GM19023 (cell line): ENCODE measurements around the gene DOCK8.

Source experiments
- ATAC-seq: cut with Tn5 transposase; IDR thresholded peaks from one replicate; pipeline ENCODE4 v1.9.1; 2021; ENCODE audit warnings: mild to moderate bottlenecking, moderate library complexity; ENCODE audit not compliant: unreplicated experiment

DOCK8 gene

DNA sequence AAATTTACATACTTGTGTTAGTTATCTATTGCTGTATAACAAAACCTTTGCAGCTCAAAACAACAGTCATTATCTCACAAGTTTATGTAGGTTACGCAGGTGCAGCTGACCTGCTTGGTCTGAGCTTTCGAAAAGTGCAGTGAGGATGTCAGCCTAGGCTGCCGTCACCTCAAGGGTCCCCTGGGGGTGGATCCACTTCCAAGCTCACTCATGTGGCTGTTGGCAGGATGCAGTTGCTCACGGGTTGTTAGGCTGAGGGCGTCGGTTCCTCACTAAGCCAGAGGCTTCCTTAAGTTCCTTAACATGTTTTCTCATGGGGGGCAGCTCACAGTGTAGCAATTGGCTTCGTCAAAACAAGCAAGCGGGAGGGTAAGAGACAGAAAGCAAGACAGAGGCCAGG, 139.8 kb downstream of the DOCK8 start:
- ATAC-seq: no peak

DNA sequence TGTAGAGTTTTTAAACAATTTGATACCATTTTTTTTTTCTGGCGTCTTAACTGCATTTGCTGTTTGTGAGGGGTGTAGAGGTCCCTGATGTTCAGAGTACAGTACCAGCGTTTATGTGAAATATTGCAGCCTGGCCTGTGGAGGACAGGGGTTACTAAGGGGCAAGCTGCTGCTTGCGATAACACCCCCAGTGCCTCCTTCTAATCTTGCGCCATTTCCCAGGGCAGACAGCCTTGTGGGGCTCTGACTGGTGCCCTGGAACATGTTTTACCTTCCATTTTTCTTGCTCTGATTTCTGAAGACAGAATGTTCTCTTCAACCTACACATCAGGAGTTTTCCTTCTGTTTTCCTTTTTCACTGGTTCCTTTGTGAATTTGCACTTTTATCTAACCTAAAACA, 142.9 kb downstream of the DOCK8 start:
- no peak for ATAC-seq

DNA sequence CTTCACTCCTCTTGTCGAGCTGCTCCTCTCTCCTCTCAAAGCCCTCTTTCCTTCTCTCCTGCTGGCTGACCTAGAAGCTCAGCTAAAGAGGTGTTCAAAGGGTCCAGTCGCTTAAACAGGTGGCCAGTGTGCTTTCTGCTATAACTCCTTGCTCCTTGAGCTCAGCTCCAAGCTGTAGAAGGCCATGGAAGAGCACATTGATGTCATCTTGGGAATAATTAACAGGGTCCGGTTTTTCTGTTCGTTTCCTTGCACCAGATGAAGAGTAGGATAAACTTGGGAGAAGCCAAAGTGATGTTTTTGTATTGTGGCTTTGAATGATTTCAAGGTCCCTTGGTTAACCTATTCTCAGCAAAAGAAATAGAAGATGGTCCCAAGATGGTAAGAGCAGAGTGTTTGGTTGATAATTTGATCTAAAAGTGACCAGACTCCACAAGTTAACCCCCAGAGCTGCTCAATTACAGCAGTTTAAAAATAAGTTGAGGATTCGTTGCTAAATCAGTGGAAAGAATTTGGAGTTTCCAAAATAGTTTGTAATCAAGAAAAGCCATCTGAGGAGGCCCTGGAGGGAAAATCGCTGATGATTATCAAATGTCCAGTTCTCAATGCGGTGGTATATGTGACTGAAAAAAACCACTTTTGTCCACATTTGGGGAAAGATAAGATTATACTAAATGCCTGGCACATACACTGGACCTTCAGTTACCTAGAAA, 148.1 kb downstream of the DOCK8 start:
- ATAC-seq: no peak

DNA sequence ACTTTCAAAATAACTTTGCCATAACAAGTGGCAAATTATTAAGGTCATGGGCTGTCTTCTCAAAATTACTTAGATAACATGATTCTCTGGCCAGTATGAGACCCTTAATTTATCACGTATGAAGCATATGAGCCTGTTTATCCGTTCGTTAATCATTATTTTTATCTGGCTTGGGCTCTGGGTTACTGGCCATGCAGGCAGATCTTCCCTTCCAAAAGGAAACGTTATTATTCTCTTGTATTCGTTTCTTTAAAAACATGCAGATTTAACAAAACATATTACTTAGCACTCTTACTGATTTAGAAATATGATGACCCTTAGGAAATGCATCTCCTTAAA, 148.6 kb downstream of the DOCK8 start:
- no peak for ATAC-seq

DNA sequence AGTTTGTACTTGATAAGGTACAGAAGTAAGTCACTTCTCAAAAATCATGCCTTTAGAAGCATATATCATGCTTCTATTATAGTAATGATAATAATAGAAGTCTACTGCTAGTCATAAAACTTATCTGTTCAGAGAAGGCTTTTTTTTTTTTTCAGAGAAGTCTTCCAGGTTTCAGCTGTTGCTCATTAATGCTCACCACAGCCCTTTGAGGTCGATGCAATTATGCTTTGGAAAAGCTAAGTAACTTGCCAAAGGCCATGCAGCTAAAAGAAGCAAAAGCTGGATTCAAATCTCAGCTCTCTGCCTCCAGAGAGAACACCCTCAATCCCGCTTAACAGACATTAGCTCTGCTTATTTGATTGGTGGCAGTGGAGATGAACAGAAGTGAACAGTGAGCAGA, 150.8 kb downstream of the DOCK8 start:
- no peak for ATAC-seq

DNA sequence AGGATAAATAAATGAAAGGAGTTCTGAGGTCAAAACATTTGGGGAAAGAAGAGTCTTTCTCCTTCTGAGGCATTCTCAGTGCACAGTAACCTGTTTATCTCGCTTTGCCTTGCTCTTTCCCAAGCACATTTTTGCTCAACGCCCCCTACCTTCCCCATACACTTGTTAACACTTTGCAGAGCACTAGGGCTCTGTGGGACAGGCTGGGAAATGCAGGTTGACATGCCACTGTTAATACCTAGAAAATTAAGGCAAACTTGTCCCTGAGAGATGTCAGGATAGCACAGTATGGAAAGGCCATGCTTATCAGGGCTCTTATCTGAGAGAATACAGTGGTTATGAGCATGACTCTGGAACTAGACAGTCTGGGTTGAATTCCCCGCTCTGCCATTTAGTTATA, 152.0 kb downstream of the DOCK8 start:
- no peak for ATAC-seq

DNA sequence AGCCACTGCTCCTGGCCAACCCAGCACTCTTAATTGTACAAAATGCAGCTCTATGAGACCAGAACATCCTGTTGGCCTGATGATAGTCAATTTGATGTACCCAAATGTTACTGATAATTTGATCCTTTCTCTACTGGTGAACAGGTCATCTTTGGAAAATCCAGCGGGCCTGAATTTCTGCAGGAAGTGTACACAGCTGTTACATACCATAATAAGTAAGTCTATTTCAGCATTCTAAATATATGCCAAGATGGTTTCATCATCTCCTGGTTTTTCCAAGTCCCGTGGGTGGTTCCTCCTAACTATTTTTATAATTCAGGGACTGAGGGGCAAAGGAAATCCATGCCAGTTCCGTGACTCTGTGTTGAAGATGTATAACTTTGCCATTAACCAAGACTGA, 155.4 kb downstream of the DOCK8 start:
- no peak for ATAC-seq

DNA sequence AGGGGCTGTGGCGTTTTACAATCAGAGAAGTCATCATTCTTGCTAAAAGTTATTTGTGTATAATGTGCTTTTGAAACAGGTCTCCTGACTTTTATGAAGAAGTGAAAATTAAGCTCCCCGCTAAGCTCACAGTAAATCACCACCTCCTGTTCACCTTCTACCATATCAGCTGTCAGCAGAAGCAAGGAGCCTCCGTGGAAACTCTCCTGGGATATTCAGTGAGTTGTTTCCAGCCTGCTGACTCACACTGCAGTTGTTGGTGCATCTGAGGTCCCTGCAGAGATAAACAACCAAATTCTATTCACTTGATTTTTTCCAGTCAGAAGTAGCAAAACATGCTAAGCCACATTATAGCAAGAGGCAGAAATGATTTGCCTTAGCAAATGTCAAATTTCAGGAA, 156.7 kb downstream of the DOCK8 start:
- no peak for ATAC-seq

DNA sequence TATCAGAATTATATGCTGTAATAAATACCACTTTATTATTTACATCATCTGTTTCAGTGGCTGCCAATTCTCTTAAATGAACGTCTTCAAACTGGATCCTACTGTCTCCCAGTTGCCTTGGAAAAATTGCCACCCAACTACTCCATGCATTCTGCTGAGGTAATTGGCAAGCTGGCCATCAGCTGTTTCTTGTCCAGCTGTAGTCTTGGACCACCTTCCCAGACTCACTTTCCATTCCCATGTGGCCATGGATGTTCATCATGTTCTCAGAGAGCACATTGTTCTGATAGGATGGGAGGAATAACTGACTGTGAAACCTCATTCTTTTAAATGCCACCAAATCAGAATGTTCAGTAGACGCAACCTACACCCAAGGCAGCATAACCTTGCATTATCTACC, 157.5 kb downstream of the DOCK8 start:
- ATAC-seq: no peak

DNA sequence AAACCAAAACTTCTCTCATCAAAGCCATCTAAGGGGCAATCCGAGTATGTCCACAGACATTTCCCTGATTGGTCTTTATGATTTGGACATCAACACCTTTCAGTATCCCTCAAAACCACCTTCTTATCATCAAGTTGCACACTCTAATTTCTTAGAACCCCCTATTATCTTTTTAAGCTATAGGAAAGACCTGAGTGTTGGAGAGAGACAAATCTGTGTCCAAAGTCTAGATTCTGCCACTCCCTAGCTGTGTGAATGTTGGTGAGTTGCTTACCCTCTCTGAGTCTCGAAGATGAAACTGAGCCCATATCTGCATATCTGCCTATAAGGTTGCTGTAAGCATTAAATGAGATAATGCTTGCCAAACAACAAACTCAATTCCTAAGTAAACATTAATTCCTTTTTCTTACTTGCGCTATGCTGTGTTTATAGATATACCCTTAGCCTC, 159.1 kb downstream of the DOCK8 start:
- ATAC-seq: no peak

DNA sequence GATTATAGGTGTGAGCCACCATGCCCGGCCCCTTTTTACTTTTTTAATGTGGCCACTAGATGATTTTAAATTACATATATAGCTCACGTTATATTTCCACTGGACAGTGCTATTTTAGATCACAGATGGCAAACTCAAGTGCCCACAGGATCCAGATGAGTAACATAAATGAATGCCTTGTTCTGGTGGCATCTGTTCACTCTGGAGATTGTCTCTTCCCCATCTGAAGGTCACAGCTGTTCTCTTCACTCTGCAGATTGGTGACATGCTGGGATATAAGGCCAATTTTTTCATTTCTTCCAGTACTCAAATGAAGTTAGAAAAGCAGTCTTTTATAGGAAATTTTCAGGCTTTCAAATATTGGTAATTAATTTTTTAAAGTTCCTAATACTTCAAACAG, 160.1 kb downstream of the DOCK8 start:
- no peak for ATAC-seq

DNA sequence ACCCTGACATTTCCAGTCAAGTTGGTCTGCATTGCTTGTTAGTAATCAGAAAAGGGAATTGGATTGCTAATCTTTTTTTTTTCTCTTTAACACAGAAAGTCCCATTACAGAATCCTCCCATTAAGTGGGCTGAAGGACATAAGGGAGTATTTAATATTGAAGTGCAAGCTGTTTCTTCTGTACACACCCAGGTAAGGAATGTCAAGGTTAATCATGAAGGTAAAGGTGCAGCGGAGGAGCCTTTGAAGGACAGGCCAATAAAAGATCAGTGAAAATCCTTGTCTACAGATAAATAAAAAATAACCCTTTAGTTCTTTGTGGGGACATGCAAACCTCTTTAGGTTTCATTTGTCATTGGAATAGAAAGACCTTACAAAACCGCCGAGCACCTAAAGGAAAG, 161.4 kb downstream of the DOCK8 start:
- ATAC-seq: no peak

DNA sequence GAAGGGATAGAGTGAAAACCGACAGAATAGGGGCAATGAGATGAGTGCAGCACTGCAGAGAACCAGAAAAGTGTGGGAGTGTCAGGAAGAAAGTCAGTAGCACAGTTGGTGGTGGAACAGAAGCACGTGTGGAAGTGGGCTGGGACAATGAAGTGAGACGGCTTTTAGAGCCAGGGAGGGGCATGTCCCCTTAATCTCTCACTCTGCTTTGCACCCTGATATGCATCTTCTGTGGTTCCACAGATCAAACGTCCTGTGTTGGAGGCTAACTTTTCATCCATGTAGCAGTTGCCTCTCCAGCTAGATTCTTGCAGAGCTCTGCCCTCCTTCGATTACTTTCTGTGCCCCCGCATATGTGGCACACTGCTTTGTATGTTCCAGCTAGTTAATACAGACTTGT, 163.6 kb downstream of the DOCK8 start:
- ATAC-seq: no peak

DNA sequence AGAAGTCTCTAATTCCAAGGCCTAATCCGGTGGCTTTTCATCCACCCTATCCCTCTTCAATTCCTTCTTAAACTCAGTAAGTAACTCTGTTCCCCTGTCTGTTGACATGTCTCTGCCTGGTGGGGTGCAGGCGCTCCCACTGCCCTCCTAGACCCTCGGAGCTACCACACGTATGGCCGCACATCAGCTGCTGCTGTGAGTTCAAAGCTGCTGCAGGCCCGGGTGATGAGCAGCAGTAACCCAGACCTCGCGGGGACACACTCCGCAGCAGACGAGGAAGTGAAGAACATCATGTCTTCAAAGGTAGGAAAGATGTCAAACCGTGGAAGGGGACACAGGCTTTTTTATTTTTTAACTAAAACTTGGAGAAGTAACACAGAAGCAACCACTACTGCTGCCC, 167.7 kb downstream of the DOCK8 start:
- ATAC-seq: no peak

DNA sequence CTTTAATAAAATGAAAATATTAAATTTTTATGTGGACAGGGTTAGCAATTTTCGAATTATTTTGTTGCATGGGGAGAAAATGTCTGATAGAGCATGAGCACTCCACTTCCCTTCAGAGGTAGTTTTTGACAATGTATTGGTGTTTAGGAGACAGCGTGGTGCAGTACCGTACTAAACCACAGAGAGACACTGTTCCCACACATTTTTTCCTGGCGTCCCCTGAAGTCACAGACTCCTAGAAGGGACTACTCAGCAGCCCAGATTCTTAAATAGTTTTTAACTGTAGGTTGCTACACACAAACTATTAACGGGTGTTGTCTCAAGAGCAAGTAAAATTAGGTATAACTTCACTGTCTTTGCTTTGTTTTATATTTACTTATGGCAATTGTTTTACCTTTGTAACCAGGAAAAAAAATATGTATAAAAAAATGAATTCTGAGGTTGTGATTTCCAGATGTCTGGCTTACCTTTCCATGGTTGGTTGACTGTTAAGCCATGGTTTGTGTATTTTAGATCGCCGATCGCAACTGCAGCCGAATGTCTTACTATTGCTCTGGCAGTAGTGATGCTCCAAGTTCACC, 171.2 kb downstream of the DOCK8 start:
- no peak for ATAC-seq

DNA sequence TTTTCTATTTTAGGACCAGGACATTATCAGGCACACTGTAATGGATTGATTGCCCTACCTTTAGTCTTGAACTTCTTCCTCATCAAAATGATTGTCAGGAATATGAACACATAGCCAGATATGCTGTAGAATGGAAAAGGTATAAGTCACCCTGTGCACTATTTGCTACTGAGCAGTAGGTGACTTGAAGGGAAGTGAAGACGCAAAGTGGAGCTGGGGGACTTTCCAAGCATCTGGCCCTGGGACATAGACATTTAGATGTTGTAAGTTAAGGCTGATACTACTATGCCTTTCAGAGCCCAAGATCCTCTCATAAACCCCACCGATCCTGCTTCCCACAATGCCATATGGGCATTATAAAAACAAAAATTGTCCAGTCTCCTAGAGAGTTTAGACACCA, 174.5 kb downstream of the DOCK8 start:
- no peak for ATAC-seq

DNA sequence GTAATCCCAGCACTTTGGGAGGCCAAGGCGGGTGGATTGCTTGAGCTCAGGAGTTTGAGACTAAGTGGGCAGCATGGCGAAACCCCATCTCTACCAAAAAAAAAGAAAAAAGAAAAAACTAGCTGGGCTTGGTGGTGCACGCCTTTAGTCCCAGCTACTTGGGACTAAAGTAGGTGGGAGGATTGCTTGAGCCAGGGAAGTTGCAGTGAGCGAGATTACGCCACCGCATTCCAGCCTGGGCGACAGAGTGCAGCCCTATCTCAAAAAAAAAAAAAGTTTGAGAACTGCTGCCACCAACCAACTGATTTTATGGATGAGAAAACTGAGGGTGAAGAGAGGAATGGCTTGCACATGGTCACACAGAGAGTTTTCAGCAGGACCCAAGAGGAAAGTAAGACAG, 175.1 kb downstream of the DOCK8 start:
- no peak for ATAC-seq

DNA sequence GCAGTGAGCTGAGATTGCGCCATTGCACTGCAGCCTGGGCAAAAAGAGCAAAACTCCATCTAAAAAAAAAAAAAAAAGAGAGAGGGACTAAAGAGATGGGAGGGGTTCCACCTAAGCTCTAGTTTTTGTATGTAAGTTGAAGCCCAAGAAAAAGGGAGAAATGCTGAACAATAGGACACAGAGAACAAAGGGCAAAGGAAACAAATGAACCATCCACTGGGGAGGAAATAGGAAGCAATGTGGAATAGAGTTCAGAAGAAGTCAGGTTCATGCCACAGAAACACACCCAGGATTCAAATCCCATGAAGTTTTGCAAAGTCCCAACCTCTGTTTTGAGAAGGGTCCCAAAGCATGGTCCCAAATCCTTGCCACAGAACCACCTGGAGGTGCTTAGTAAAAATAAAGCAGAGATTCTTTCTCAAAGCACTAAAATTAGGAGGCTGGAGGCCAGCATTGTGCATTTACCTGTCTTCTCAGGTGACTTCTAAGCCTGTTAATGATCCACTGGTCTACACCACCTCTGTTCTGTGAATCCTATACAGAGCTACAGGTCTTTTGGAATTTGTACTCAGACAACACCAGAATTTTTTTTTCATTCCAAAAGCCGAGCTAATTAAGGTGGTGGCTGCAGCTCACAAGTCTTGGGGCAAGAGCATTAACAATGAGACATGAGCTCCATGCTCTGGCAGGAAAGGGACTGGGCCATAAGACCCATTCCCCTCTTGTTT, 177.6 kb downstream of the DOCK8 start:
- ATAC-seq: no peak

DNA sequence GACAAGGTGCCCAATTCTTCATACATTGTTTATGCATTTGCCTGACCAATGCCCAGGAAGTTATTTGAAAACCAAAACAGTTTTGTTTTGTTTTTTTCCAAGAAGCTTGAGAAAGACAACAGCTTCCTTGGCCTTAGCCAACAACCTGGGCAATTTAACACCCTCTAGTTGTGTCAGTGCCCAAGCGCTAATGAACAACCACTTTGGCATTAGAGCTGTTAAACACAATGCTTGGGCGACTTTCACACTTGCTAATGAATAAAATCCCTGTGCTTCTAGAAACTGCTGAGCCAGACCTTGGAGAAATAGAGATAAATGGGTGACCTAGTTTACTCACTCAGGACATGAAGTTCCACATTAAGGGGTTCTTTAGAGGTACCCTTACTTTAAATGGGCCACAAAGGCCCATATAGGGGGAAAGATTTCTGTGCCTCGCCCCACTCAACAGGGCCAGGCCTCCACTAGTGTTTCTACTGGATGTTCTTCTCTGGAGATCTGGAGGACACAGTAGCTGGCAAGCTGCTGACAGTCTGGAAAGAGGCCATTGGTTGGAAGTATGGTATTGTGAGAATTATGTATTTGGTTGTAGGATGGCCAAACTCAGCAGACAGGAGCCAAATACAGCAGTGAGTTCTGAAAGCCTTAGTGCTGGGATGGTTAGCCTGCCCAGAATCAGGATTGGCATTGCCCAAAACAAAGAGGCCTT, 179.8 kb downstream of the DOCK8 start:
- no peak for ATAC-seq

DNA sequence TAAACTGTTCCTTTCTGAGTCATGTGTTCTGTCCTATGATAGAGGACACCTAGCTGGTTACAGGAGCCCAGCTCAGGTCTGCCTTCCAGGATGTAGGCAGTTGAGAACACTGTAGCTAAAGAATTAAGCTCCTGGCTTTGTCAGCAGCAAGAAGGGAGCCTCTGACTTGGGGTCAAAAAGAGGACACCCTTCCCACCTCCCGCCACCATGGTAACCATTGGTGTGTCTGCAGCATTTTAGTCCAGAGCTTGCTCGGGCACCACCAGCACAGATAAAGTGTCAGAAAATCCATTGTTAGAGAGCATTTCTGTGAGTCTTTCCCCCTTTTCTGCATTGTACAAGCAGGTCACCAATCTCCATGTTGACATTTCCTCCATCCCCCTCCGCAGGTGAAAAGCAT, 181.7 kb downstream of the DOCK8 start:
- no peak for ATAC-seq

DNA sequence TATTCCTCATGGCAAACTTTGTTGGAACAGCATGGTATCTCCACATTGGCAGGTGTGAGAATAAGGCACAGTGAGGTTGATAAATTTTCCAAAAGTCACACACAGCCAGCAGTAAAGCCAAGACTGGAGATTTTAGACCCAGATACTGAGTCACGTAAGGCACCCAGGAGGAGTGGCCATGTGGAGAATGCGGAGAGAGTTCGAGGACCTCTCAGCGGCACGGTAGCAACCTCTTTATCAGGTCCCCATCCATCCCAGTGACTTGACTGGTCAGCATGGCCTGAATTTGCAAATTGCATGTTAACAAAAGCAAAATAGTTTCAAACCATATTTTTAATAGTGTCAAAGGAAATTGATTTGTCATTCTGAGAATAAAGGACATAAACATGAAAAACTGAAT, 183.4 kb downstream of the DOCK8 start:
- no peak for ATAC-seq

DNA sequence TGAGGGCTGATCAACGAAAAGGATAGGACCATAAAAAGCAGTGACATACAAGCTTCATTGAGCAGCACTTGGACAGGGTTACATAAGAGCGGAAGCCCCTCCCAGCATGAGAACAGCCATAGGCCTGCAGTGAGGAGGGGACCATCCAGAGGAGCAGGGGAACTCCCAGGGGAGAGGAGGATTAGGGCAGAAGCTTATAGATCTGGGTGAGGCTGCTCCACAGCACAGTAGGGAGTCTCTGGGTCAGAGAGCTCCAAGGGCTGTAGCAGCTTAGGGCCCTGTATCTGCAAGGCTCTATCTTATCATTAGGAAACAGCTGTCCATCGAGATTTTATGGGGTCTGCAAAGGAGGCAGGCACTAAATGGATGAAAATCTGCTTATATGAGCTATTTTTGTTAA, 186.6 kb downstream of the DOCK8 start:
- ATAC-seq: no peak
